Neural cell (in vitro differentiated cells): ENCODE data around the gene TMEM54. TPM values are rescaled to one million over a fixed set of nuclear protein-coding genes. Genes with fewer than 3 reads are reported as not detected.

Experiments
- H2AFZ ChIP-seq: fragments of 200-600, 300-800 bp; sonication (generic), shearing (Covaris generic); 2 replicates; pipeline ENCODE4 v1.6.0; 2014; ENCODE audit warnings: low read depth, mild to moderate bottlenecking, antibody characterized with exemption, low read length, moderate library complexity
- H3F3A ChIP-seq: fragments of 200-600 bp; shearing (Covaris generic); 2 replicates; pipeline ENCODE4 v1.6.1; 2016; ENCODE audit warnings: mild to moderate bottlenecking, moderate library complexity, mixed read lengths, antibody characterized with exemption, low read length; ENCODE audit not compliant: insufficient read depth, poor library complexity, severe bottlenecking
- H3K27ac ChIP-seq: fragments of 200-600, 300-800 bp; sonication (generic), shearing (Covaris generic); 2 replicates; pipeline ENCODE4 v1.5.1; 2014; ENCODE audit warnings: mild to moderate bottlenecking, low read length, moderate library complexity
- H3K27me3 ChIP-seq: fragments of 300-800, 200-600 bp; sonication (generic), shearing (Covaris generic); 2 replicates; pipeline ENCODE4 v1.6.0; 2014; ENCODE audit warnings: mild to moderate bottlenecking, low read depth, low read length, moderate library complexity; ENCODE audit not compliant: insufficient read depth
- H3K36me3 ChIP-seq: fragments of 300-800, 200-600 bp; sonication (generic), shearing (Covaris generic); 2 replicates; pipeline ENCODE4 v1.5.1; 2014; ENCODE audit warnings: mild to moderate bottlenecking, antibody characterized with exemption, low read length, moderate library complexity; ENCODE audit not compliant: insufficient read depth
- H3K4me2 ChIP-seq: fragments of 300-800, 200-600 bp; sonication (generic), shearing (Covaris generic); 2 replicates; pipeline ENCODE4 v1.6.0; 2014; ENCODE audit warnings: mild to moderate bottlenecking, low read length
- H3K4me3 ChIP-seq: fragments of 300-800, 200-600 bp; sonication (generic), shearing (Covaris generic); 2 replicates; pipeline ENCODE4 v1.5.1; 2014; ENCODE audit warnings: mild to moderate bottlenecking, low read length, moderate library complexity
- H3K79me2 ChIP-seq: fragments of 200-600 bp; shearing (Covaris generic); replicated peaks from 2 replicates; pipeline ENCODE4 v1.6.0; 2014; ENCODE audit warnings: mild to moderate bottlenecking, low read length, moderate library complexity; ENCODE audit not compliant: insufficient read depth
- H3K9ac ChIP-seq: fragments of 300-800, 200-600 bp; sonication (generic), shearing (Covaris generic); 2 replicates; pipeline ENCODE4 v1.6.1; 2016; ENCODE audit warnings: mild to moderate bottlenecking, low read length, mixed read lengths
- H3K9me2 ChIP-seq: fragments of 200-600 bp; shearing (Covaris generic); 2 replicates; pipeline ENCODE4 v1.6.1; 2016; ENCODE audit warnings: mild to moderate bottlenecking, low read length, mixed read lengths; ENCODE audit not compliant: insufficient read depth
- H3K9me3 ChIP-seq: fragments of 200-600, 300-800 bp; sonication (generic), shearing (Covaris generic); 2 replicates; pipeline ENCODE4 v1.6.1; 2016; ENCODE audit warnings: mild to moderate bottlenecking, mixed run types, low read length, moderate library complexity, mixed read lengths
- H4K20me1 ChIP-seq: fragments of 200-600 bp; shearing (Covaris generic); 2 replicates; pipeline ENCODE4 v1.6.1; 2016; ENCODE audit warnings: mild to moderate bottlenecking, mixed run types; ENCODE audit not compliant: insufficient read depth
- EP300 ChIP-seq: fragments of 450-650 bp; conservative IDR thresholded peaks from 2 replicates; pipeline ENCODE4 v1.6.1; 2014; ENCODE audit warnings: antibody characterized with exemption, mild to moderate bottlenecking, moderate library complexity; ENCODE audit not compliant: poor library complexity, severe bottlenecking
- EZH2 ChIP-seq: fragments of 200-600, 300-800 bp; shearing (Covaris generic), sonication (generic); IDR thresholded peaks from 2 replicates; pipeline ENCODE4 v1.6.1; 2014; ENCODE audit warnings: antibody characterized with exemption, low read length, borderline replicate concordance, mild to moderate bottlenecking; ENCODE audit not compliant: insufficient read depth, poor library complexity, severe bottlenecking
- MXI1 ChIP-seq: fragments of 450-650 bp; conservative IDR thresholded peaks from 2 replicates; pipeline ENCODE4 v1.6.1; 2014; ENCODE audit warnings: antibody characterized with exemption, mild to moderate bottlenecking; ENCODE audit not compliant: poor library complexity, severe bottlenecking
- POLR2AphosphoS5 ChIP-seq: IDR thresholded peaks from 2 replicates; pipeline ENCODE4 v1.6.1; 2012
- RAD21 ChIP-seq: fragments of 450-650 bp; conservative IDR thresholded peaks from 2 replicates; pipeline ENCODE4 v1.6.1; 2014; ENCODE audit warnings: antibody characterized with exemption, mild to moderate bottlenecking, moderate library complexity
- SMC3 ChIP-seq: fragments of 450-650 bp; conservative IDR thresholded peaks from 2 replicates; pipeline ENCODE4 v1.6.1; 2014; ENCODE audit warnings: antibody characterized with exemption, mild to moderate bottlenecking, moderate library complexity; ENCODE audit not compliant: poor library complexity
- TAF1 ChIP-seq: IDR thresholded peaks from 2 replicates; pipeline ENCODE4 v1.6.1; 2012; ENCODE audit warnings: low read depth
- polyA plus RNA-seq: library from polyadenylated mRNA; depleted of rRNA; stranded (reverse); fragments of >200 nt; gene quantifications from 2 replicates; pipeline ENCODE4 v1.2.3, GENCODE V29; 2014
- TF ChIP-seq, protein P1 (sequence below): IDR thresholded peaks from 2 replicates; pipeline ENCODE4 v1.6.1; 2012; ENCODE audit warnings: borderline replicate concordance
- TF ChIP-seq, protein P2 (sequence below): fragments of 450-650 bp; IDR thresholded peaks from 2 replicates; pipeline ENCODE4 v1.5.1; 2014; ENCODE audit warnings: antibody characterized with exemption, mild to moderate bottlenecking, moderate library complexity; ENCODE audit not compliant: poor library complexity, severe bottlenecking

TMEM54 gene
- polyA plus RNA-seq, 1 donor from 2014 or later, result not detected

DNA sequence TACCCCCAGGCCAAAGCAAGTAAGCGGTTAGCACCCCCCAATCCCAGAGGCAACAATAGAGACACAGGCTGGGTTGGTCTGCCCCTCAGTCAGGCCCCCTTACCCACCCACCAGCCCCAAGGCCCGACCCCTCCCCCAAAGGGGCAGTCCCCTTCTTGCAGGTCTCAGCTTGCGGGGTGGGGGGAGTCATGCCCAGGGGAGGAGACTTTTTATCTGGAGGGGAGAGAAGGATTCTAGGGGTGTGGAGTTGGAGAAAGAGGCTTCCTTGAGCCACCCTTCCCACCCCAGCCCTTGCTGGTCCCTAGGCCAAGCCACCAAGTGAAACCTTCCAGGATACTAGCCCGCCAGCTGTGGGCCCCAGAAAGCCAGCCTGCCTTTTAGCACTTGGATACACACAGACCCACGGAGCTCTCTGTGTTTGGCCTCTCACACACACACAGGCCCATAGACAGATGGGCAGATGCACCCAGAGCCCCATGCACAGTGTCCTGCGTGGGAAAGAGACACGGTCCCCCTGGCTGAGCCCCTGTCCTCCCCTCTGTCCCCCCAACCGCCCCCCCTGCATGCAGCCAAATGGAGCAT, 7.1 kb downstream of the TMEM54 start:
- no peaks in the 10 kb centered on the region for H3K9me3 ChIP-seq
- H3K4me3 ChIP-seq, result peak overlapping the region; percentile 56
- H3K27ac ChIP-seq, result no peak overlapping the region
- no peaks in the 10 kb centered on the region for H3K36me3 ChIP-seq
- no peak overlapping the region for H3K4me2 ChIP-seq
- no peaks in the 10 kb centered on the region for H3F3A ChIP-seq
- no peaks in the 10 kb centered on the region for H3K79me2 ChIP-seq
- no peak overlapping the region for H2AFZ ChIP-seq
- no peaks in the 10 kb centered on the region for H3K9me2 ChIP-seq
- no peaks in the 10 kb centered on the region for H4K20me1 ChIP-seq
- peaks cover 14% of the 10 kb centered on the region for H3K27me3 ChIP-seq
- H3K9ac ChIP-seq, result no peak overlapping the region
- TF ChIP-seq TAF1 (no peak), SMC3 (no peak), RAD21 (no peak), EP300 (no peak), EZH2 (no peak), POLR2AphosphoS5 (no peak), MXI1 (no peak)
- TF ChIP-seq, protein P1, sequence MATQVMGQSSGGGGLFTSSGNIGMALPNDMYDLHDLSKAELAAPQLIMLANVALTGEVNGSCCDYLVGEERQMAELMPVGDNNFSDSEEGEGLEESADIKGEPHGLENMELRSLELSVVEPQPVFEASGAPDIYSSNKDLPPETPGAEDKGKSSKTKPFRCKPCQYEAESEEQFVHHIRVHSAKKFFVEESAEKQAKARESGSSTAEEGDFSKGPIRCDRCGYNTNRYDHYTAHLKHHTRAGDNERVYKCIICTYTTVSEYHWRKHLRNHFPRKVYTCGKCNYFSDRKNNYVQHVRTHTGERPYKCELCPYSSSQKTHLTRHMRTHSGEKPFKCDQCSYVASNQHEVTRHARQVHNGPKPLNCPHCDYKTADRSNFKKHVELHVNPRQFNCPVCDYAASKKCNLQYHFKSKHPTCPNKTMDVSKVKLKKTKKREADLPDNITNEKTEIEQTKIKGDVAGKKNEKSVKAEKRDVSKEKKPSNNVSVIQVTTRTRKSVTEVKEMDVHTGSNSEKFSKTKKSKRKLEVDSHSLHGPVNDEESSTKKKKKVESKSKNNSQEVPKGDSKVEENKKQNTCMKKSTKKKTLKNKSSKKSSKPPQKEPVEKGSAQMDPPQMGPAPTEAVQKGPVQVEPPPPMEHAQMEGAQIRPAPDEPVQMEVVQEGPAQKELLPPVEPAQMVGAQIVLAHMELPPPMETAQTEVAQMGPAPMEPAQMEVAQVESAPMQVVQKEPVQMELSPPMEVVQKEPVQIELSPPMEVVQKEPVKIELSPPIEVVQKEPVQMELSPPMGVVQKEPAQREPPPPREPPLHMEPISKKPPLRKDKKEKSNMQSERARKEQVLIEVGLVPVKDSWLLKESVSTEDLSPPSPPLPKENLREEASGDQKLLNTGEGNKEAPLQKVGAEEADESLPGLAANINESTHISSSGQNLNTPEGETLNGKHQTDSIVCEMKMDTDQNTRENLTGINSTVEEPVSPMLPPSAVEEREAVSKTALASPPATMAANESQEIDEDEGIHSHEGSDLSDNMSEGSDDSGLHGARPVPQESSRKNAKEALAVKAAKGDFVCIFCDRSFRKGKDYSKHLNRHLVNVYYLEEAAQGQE, result no peak
- TF ChIP-seq, protein P2, sequence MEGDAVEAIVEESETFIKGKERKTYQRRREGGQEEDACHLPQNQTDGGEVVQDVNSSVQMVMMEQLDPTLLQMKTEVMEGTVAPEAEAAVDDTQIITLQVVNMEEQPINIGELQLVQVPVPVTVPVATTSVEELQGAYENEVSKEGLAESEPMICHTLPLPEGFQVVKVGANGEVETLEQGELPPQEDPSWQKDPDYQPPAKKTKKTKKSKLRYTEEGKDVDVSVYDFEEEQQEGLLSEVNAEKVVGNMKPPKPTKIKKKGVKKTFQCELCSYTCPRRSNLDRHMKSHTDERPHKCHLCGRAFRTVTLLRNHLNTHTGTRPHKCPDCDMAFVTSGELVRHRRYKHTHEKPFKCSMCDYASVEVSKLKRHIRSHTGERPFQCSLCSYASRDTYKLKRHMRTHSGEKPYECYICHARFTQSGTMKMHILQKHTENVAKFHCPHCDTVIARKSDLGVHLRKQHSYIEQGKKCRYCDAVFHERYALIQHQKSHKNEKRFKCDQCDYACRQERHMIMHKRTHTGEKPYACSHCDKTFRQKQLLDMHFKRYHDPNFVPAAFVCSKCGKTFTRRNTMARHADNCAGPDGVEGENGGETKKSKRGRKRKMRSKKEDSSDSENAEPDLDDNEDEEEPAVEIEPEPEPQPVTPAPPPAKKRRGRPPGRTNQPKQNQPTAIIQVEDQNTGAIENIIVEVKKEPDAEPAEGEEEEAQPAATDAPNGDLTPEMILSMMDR, result no peak

DNA sequence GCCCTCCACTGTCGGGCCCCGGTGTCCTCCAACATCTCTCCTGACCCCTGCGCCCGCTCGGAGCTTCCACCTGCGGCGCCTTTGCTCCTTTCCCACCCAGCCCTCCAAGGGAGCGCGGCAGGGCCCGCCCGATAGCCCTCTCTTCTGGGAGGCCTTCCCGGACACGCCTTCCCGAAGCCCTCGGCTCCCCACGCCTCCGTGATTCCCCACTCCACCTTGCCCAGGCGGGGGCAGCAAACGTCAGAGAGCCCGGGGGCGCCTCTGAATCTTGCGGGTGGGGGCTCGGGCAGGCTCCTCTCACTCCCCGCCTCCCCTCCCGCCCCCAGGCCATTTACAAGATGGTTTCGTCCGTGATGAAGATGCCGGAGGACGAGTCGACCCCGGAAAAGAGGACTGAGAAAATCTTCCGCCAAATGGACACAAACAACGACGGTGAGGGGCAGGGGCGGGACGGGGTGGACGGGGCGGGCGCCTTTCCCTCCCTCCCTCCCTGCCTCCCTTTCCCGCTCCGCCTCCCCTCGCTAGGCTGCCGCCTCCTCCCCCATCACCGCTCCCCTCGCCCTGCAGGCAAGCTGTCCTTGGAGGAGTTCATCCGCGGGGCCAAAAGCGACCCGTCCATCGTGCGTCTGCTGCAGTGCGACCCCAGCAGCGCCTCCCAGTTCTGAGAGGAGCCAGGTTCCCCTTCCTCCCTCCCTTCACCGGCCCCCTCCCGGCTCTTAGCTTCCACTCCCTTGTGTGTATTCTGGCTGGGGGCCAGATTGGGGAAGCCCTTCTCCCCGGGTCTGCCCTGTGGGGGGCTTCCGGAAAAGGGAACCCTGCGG, 7.8 kb downstream of the TMEM54 start:
- peaks cover 10% of the 10 kb centered on the region for H3K27me3 ChIP-seq
- H3K36me3 ChIP-seq, result no peaks in the 10 kb centered on the region
- peak overlapping the region; percentile 56 for H3K4me3 ChIP-seq
- TF ChIP-seq, protein P2, result peak; percentile 35
- no peak for TF ChIP-seq EZH2
- no peak overlapping the region for H2AFZ ChIP-seq
- H3K79me2 ChIP-seq, result no peaks in the 10 kb centered on the region
- no peaks in the 10 kb centered on the region for H4K20me1 ChIP-seq
- no peak overlapping the region for H3K27ac ChIP-seq
- H3F3A ChIP-seq, result no peaks in the 10 kb centered on the region
- H3K4me2 ChIP-seq, result no peak overlapping the region
- H3K9me3 ChIP-seq, result no peaks in the 10 kb centered on the region
- no peaks in the 10 kb centered on the region for H3K9me2 ChIP-seq
- H3K9ac ChIP-seq, result no peak overlapping the region
